Hepatocyte (in vitro differentiated cells): ENCODE measurements around the gene CDRT4.

Experiments
- CTCF ChIP-seq: fragments of 200-600 bp; sonication (generic); IDR thresholded peaks from 2 replicates; pipeline ENCODE4 v1.5.1; 2016; ENCODE audit warnings: antibody characterized with exemption, mild to moderate bottlenecking; ENCODE audit not compliant: poor library complexity
- EZH2 ChIP-seq: fragments of 200-600 bp; sonication (generic); IDR thresholded peaks from 2 replicates; pipeline ENCODE4 v1.6.1; 2016; ENCODE audit warnings: antibody characterized with exemption, mild to moderate bottlenecking, borderline replicate concordance

GRCh38 chr17:15493693-15494035, 26.2 kb upstream of the CDRT4 start:
- no peak for TF ChIP-seq EZH2
- TF ChIP-seq CTCF: no peak
